H9 (cell line): Measurements from ENCODE around the gene DLX2. TPM values are rescaled to one million over a fixed set of nuclear protein-coding genes. Genes with fewer than 3 reads are reported as not detected.

Experiments used
- DNase-seq: peaks from one replicate; pipeline ENCODE4 v3.0.0-alpha.2; 2017
- H2AFZ ChIP-seq: one replicate; pipeline ENCODE4 v1.6.1; 2013; ENCODE audit warnings: mild to moderate bottlenecking, low read length, control low read depth, moderate library complexity
- H2AK5ac ChIP-seq: 2 replicates; pipeline ENCODE4 v1.6.1; 2013; ENCODE audit warnings: low read length, control low read depth, mixed read lengths; ENCODE audit not compliant: insufficient read length
- H2BK120ac ChIP-seq: one replicate; pipeline ENCODE4 v1.6.1; 2013; ENCODE audit warnings: low read depth, mild to moderate bottlenecking, low read length, control low read depth, inconsistent platforms; ENCODE audit not compliant: poor library complexity, severe bottlenecking
- H2BK12ac ChIP-seq: 2 replicates; pipeline ENCODE4 v1.6.1; 2013; ENCODE audit warnings: low read length, control low read depth, mixed read lengths, low read depth; ENCODE audit not compliant: insufficient read length
- H2BK15ac ChIP-seq: 2 replicates; pipeline ENCODE4 v1.6.1; 2013; ENCODE audit warnings: low read depth, low read length, control low read depth
- H2BK20ac ChIP-seq: one replicate; pipeline ENCODE4 v1.6.1; 2013; ENCODE audit warnings: low read depth, mild to moderate bottlenecking, low read length, control low read depth, inconsistent platforms; ENCODE audit not compliant: poor library complexity, severe bottlenecking
- H2BK5ac ChIP-seq: 2 replicates; pipeline ENCODE4 v1.6.1; 2013; ENCODE audit warnings: low read length, control low read depth, mixed read lengths; ENCODE audit not compliant: insufficient read length
- H3K14ac ChIP-seq: 2 replicates; pipeline ENCODE4 v1.6.1; 2013; ENCODE audit warnings: low read length, control low read depth; ENCODE audit not compliant: insufficient read depth
- H3K18ac ChIP-seq: 2 replicates; pipeline ENCODE4 v1.6.1; 2013; ENCODE audit warnings: low read depth, mild to moderate bottlenecking, mixed read lengths, low read length, control low read depth; ENCODE audit not compliant: insufficient read length
- H3K23ac ChIP-seq: 2 replicates; pipeline ENCODE4 v1.6.1; 2013; ENCODE audit warnings: low read length, control low read depth, mixed read lengths, low read depth; ENCODE audit not compliant: insufficient read length
- H3K23me2 ChIP-seq: 2 replicates; pipeline ENCODE4 v1.6.1; 2013; ENCODE audit warnings: low read depth, mild to moderate bottlenecking, mixed read lengths, low read length, control low read depth; ENCODE audit not compliant: insufficient read length, poor library complexity, severe bottlenecking
- H3K27ac ChIP-seq: 2 replicates; pipeline ENCODE4 v1.5.1; 2013; ENCODE audit warnings: low read length, control low read depth, mixed read lengths, low read depth; ENCODE audit not compliant: insufficient read length
- H3K27me3 ChIP-seq: 2 replicates; pipeline ENCODE4 v1.6.1; 2013; ENCODE audit warnings: low read length, control low read depth, inconsistent platforms; ENCODE audit not compliant: insufficient read depth
- H3K4ac ChIP-seq: 2 replicates; pipeline ENCODE4 v1.6.1; 2013; ENCODE audit warnings: low read depth, mild to moderate bottlenecking, control low read depth, inconsistent platforms, low read length, moderate library complexity
- H3K4me1 ChIP-seq: 2 replicates; pipeline ENCODE4 v1.6.1; 2013; ENCODE audit warnings: low read length, control low read depth, inconsistent platforms; ENCODE audit not compliant: insufficient read depth
- H3K4me2 ChIP-seq: 2 replicates; pipeline ENCODE4 v1.6.1; 2013; ENCODE audit warnings: low read length, control low read depth, mixed read lengths; ENCODE audit not compliant: insufficient read length, insufficient read depth
- H3K56ac ChIP-seq: 2 replicates; pipeline ENCODE4 v1.6.1; 2013; ENCODE audit warnings: low read depth, mild to moderate bottlenecking, mixed read lengths, low read length, control low read depth; ENCODE audit not compliant: insufficient read length
- H3K79me1 ChIP-seq: 2 replicates; pipeline ENCODE4 v1.6.1; 2013; ENCODE audit warnings: low read depth, mild to moderate bottlenecking, moderate library complexity, low read length, control low read depth, inconsistent platforms; ENCODE audit not compliant: insufficient read depth, poor library complexity, severe bottlenecking
- H3K79me2 ChIP-seq: 2 replicates; pipeline ENCODE4 v1.6.1; 2013; ENCODE audit warnings: low read length, control low read depth, inconsistent platforms; ENCODE audit not compliant: insufficient read depth
- H3K9ac ChIP-seq: 2 replicates; pipeline ENCODE4 v1.6.1; 2013; ENCODE audit warnings: low read length, control low read depth, mixed read lengths; ENCODE audit not compliant: insufficient read length; ENCODE audit errors: extremely low read depth
- H3K9me3 ChIP-seq: one replicate; pipeline ENCODE4 v1.6.1; 2013; ENCODE audit warnings: low read depth, low read length, inconsistent platforms; ENCODE audit not compliant: control insufficient read depth
- H3T11ph ChIP-seq: one replicate; pipeline ENCODE4 v1.6.1; 2013; ENCODE audit warnings: mild to moderate bottlenecking, low read length, control low read depth, inconsistent platforms
- H4K20me1 ChIP-seq: one replicate; pipeline ENCODE4 v1.6.1; 2013; ENCODE audit not compliant: control insufficient read depth, insufficient read length, insufficient read depth
- H4K5ac ChIP-seq: 2 replicates; pipeline ENCODE4 v1.6.1; 2013; ENCODE audit warnings: low read depth, mild to moderate bottlenecking, mixed read lengths, low read length, control low read depth; ENCODE audit not compliant: insufficient read length
- H4K8ac ChIP-seq: replicated peaks from 2 replicates; pipeline ENCODE4 v1.6.1; 2013; ENCODE audit warnings: low read length, control low read depth, mixed read lengths, low read depth; ENCODE audit not compliant: insufficient read length
- H4K91ac ChIP-seq: 2 replicates; pipeline ENCODE4 v1.6.1; 2013; ENCODE audit warnings: low read depth, mild to moderate bottlenecking, moderate library complexity, mixed read lengths, low read length, control low read depth; ENCODE audit not compliant: insufficient read length
- H3K27ac Mint-ChIP-seq, 3 experiments: 2 replicates in 2 of 3; 3 replicates in 1 of 3; pipeline ENCODE4 v1.8.0; 2020 to 2021; ENCODE audit warnings: mixed read lengths in 3 of 3, mild to moderate bottlenecking in 1 of 3, moderate library complexity in 1 of 3
- H3K27me3 Mint-ChIP-seq: 2 replicates; pipeline ENCODE4 v1.8.0; 2021; ENCODE audit warnings: low read depth, mild to moderate bottlenecking, moderate library complexity, mixed read lengths
- H3K36me3 Mint-ChIP-seq, 3 experiments: 2 replicates in 2 of 3; 3 replicates in 1 of 3; pipeline ENCODE4 v1.8.0; 2020 to 2021; ENCODE audit warnings: low read depth in 3 of 3, mixed read lengths in 3 of 3; ENCODE audit not compliant: insufficient read depth in 1 of 3
- H3K4me1 Mint-ChIP-seq, 2 experiments: 2 replicates each; pipeline ENCODE4 v1.8.0; 2020; ENCODE audit warnings: mixed read lengths in 2 of 2
- H3K4me3 Mint-ChIP-seq, 2 experiments: 2 replicates in 1 of 2; 3 replicates in 1 of 2; pipeline ENCODE4 v1.8.0; 2020 to 2021; ENCODE audit warnings: mild to moderate bottlenecking in 2 of 2, mixed read lengths in 2 of 2, moderate library complexity in 1 of 2
- H3K9me3 Mint-ChIP-seq, 2 experiments: 2 replicates in 1 of 2; 3 replicates in 1 of 2; pipeline ENCODE4 v1.8.0; 2020; ENCODE audit warnings: mild to moderate bottlenecking in 2 of 2, mixed read lengths in 2 of 2, moderate library complexity in 1 of 2
- CTCF ChIP-seq: fragments of 200-600 bp; sonication (generic); conservative IDR thresholded peaks from 3 replicates; pipeline ENCODE4 v1.8.0; 2021; ENCODE audit warnings: antibody characterized with exemption, mild to moderate bottlenecking
- WGBS: extraction: QIAGEN DNeasy Blood & Tissue Kit; methylation state at CpG from one replicate; pipeline ENCODE4 v1.1.7; 2013; ENCODE audit warnings: missing lambda C conversion rate, low lambda C conversion rate, mixed read lengths; ENCODE audit not compliant: insufficient read length; ENCODE audit errors: extremely low coverage; 5-methylcytosine and 5-hydroxymethylcytosine counted together
- total RNA-seq: library from RNA; stranded (reverse); gene quantifications from 2 replicates; pipeline ENCODE4 v1.2.1, GENCODE V29; 2021

DLX2 gene
- total RNA-seq, 1 experiment from 2014 or later = not detected

GRCh38 chr2:172106108-172106961 is 3.6 kb upstream of the DLX2 start:
- peaks cover 35 to 55% of the 10 kb centered on the region in 2 experiments for H3K4me1 Mint-ChIP-seq
- peaks cover 75% of the 10 kb centered on the region for H3K27me3 ChIP-seq

More at GRCh38 chr2:172106108-172106961, 3.6 kb upstream of the DLX2 start:
- no peak overlapping the region for H3K9ac ChIP-seq
- peaks cover 5 to 9% of the 10 kb centered on the region in 2 experiments; a peak in 4 of 5 replicates for H3K9me3 Mint-ChIP-seq
- H3K79me1 ChIP-seq = no peaks in the 10 kb centered on the region
- no peak overlapping the region for H4K91ac ChIP-seq
- no peak overlapping the region for H3K23ac ChIP-seq
- peaks cover 20% of the 10 kb centered on the region for H3K23me2 ChIP-seq
- no peak overlapping the region for H2BK12ac ChIP-seq
- H3K14ac ChIP-seq = no peak overlapping the region
- H4K20me1 ChIP-seq = no peaks in the 10 kb centered on the region
- H4K8ac ChIP-seq = no peak overlapping the region
- H3K36me3 Mint-ChIP-seq = no peaks in the 10 kb centered on the region
- H2BK5ac ChIP-seq = no peak overlapping the region
- H2BK120ac ChIP-seq = no peak overlapping the region
- H3K4me1 ChIP-seq = no peaks in the 10 kb centered on the region; the same call in 1 of the 2 replicates
- peak overlapping the region; percentile 63 to 77 for H3K4me3 Mint-ChIP-seq
- DNase-seq = peak; percentile 81
- no peak overlapping the region for H2BK20ac ChIP-seq
- H4K5ac ChIP-seq = no peak overlapping the region
- no peak overlapping the region for H3K27ac ChIP-seq
- WGBS = no CpG with 5 or more reads among the region's 44 CpGs
- H3K27ac Mint-ChIP-seq = no peak overlapping the region
- H2AK5ac ChIP-seq = no peak overlapping the region
- H3K4me2 ChIP-seq = peak overlapping the region; percentile 45
- no peak overlapping the region for H2BK15ac ChIP-seq
- TF ChIP-seq CTCF = peak; percentile 69
- H3K18ac ChIP-seq = peak overlapping the region; percentile 12
- no peak overlapping the region for H3K4ac ChIP-seq
- peak overlapping the region; percentile 9 for H2AFZ ChIP-seq
- H3K27me3 Mint-ChIP-seq = peaks cover 87% of the 10 kb centered on the region
- no peaks in the 10 kb centered on the region for H3K79me2 ChIP-seq
- H3K9me3 ChIP-seq = no peaks in the 10 kb centered on the region
- H3K56ac ChIP-seq = no peak overlapping the region
- no peak overlapping the region for H3T11ph ChIP-seq
